ENCODE measurements around the gene ZNF500. TPM values are rescaled to one million over a fixed set of nuclear protein-coding genes. Genes with fewer than 3 reads are reported as not detected.

Gene ZNF500
- total RNA-seq, 2 experiments from 2014 or later = 10.9 to 12.8 TPM

GRCh38 chr16:4800290-4801041, 33.5 kb upstream of the ZNF500 start:
- intact Hi-C loops (cut with micrococcal nuclease) = no loop called here
- Mint-ChIP-seq H3K4me3 (peak overlapping the region; percentile 26), H3K4me1 (ENCODE audit: low read depth) (peaks cover 13% of the 10 kb centered on the region), H3K27ac (no peak overlapping the region), H3K27me3 (no peaks in the 10 kb centered on the region), H3K9me3 (no peaks in the 10 kb centered on the region), H3K36me3 (ENCODE audit: low read depth) (peaks cover 2% of the 10 kb centered on the region)
- ATAC-seq = no peak
- CTCF ChIA-PET = no interaction called here
- no peak for TF ChIP-seq CTCF (IDR thresholded peaks at IDR 0.05)
- no peak for DNase-seq
- POLR2A ChIA-PET = interaction anchor here (1.1 kb wide), 1 partner anchor 12 kb away, joined by 3 read pairs; no protein-coding TSS in a partner anchor

- TF ChIP-seq CTCF (IDR thresholded peaks at IDR 0.05) = no peak
- H3K9me3 Mint-ChIP-seq = no peaks in the 10 kb centered on the region
- POLR2A ChIA-PET = interaction anchor here (0.8 to 1.1 kb wide), 2 partner anchors 13 to 21 kb away, joined by 3 read pairs; no protein-coding TSS in a partner anchor
- peaks cover 13% of the 10 kb centered on the region for H3K4me1 Mint-ChIP-seq (ENCODE audit: low read depth)
- intact Hi-C loops (cut with micrococcal nuclease) = no loop called here
- no peak overlapping the region for H3K27ac Mint-ChIP-seq
- no peak overlapping the region for H3K4me3 Mint-ChIP-seq
- no peaks in the 10 kb centered on the region for H3K36me3 Mint-ChIP-seq (ENCODE audit: low read depth)
- no peaks in the 10 kb centered on the region for H3K27me3 Mint-ChIP-seq
- no peak for DNase-seq
- ATAC-seq = no peak
- CTCF ChIA-PET = interaction anchor here (1.1 kb wide), 1 partner anchor 39 kb away, joined by 3 read pairs; no protein-coding TSS in a partner anchor
These were observed 32.4 kb upstream of the ZNF500 start for GRCh38 chr16:4799171-4799855.

- DNase-seq (no peak), ATAC-seq (no peak)
- Mint-ChIP-seq H3K27ac (no peak overlapping the region), H3K36me3 (ENCODE audit: low read depth) (no peaks in the 10 kb centered on the region), H3K4me3 (no peak overlapping the region), H3K27me3 (no peaks in the 10 kb centered on the region), H3K9me3 (no peaks in the 10 kb centered on the region), H3K4me1 (ENCODE audit: low read depth) (peaks cover 10% of the 10 kb centered on the region)
- no peak for TF ChIP-seq CTCF (IDR thresholded peaks at IDR 0.05)
- ChIA-PET POLR2A (no interaction called here), CTCF (interaction anchor here (1.1 kb wide), 1 partner anchor 38 kb away, joined by 3 read pairs; no protein-coding TSS in a partner anchor)
- intact Hi-C loops (cut with micrococcal nuclease) = no loop called here
These were observed 31.5 kb upstream of the ZNF500 start for GRCh38 chr16:4798456-4798855.

DNA sequence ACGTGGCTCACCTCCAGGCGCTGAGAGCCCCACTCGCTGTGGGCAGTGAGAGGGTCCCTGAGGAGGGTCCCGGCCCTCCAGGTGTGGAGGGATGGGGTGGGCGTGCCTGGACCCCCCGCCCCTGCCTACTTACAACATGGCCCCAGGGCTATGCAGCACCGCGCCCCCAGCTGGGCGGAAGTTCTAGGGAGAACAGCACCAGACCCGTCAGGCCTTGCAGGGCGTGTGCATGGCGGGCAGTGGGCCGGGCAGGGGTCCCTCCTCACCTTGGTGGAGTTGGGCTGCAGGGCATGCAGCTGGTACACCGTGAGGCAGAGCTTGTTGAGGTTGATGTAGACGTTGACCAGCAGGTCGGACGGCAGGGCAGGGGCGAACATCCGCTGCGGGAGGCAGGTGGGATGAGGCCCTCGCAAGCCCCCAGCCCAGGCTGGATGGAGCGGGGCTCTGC, 30.9 kb upstream of the ZNF500 start:
- ChIA-PET POLR2A (no interaction called here), CTCF (no interaction called here)
- ATAC-seq (no peak), DNase-seq (no peak)
- Mint-ChIP-seq H3K4me1 (ENCODE audit: low read depth) (peaks cover 6% of the 10 kb centered on the region), H3K4me3 (no peak overlapping the region), H3K36me3 (ENCODE audit: low read depth) (no peaks in the 10 kb centered on the region), H3K9me3 (no peaks in the 10 kb centered on the region), H3K27ac (no peak overlapping the region), H3K27me3 (no peaks in the 10 kb centered on the region)
- TF ChIP-seq CTCF (IDR thresholded peaks at IDR 0.05) = no peak
- intact Hi-C loops (cut with micrococcal nuclease) = no loop called here

All from activated CD8-positive, alpha-beta T cell treated with anti-CD3 and anti-CD28 coated beads for 36 hours (primary cell).